Endothelial cell (in vitro differentiated cells): ENCODE data around the gene BMP7. TPM values are rescaled to one million over a fixed set of nuclear protein-coding genes. Genes with fewer than 3 reads are reported as not detected.

Source experiments
- DNase-seq: peaks from one replicate; pipeline ENCODE4 v3.0.0; 2021; ENCODE audit warnings: low spot score
- H3K27ac Mint-ChIP-seq: one replicate; pipeline ENCODE4 v1.8.0; 2021; ENCODE audit warnings: mixed read lengths, inconsistent platforms; ENCODE audit not compliant: unreplicated experiment
- H3K27me3 Mint-ChIP-seq: one replicate; pipeline ENCODE4 v1.8.0; 2021; ENCODE audit warnings: mild to moderate bottlenecking, moderate library complexity, mixed read lengths, inconsistent platforms; ENCODE audit not compliant: unreplicated experiment
- H3K36me3 Mint-ChIP-seq: one replicate; pipeline ENCODE4 v1.8.0; 2021; ENCODE audit warnings: mild to moderate bottlenecking, low read depth, mixed read lengths, inconsistent platforms; ENCODE audit not compliant: unreplicated experiment
- H3K4me1 Mint-ChIP-seq: one replicate; pipeline ENCODE4 v1.8.0; 2021; ENCODE audit warnings: mild to moderate bottlenecking, mixed read lengths, inconsistent platforms; ENCODE audit not compliant: unreplicated experiment
- H3K4me3 Mint-ChIP-seq: one replicate; pipeline ENCODE4 v1.8.0; 2021; ENCODE audit warnings: mild to moderate bottlenecking, mixed read lengths, inconsistent platforms; ENCODE audit not compliant: unreplicated experiment
- H3K9me3 Mint-ChIP-seq: one replicate; pipeline ENCODE4 v1.8.0; 2021; ENCODE audit warnings: mixed read lengths, inconsistent platforms; ENCODE audit not compliant: unreplicated experiment
- total RNA-seq: library from RNA; stranded (reverse); fragmentation: NEBNext Ultra II Directional; extraction: Animal tissue kit (Norgen Biotek cat#: 25700); gene quantifications from one replicate; pipeline ENCODE4 v1.2.1, GENCODE V29; 2021; ENCODE audit not compliant: unreplicated experiment
- TF ChIP-seq, protein P1 (sequence below): fragments of 200-600 bp; sonication (generic); IDR thresholded peaks from one replicate; pipeline ENCODE4 v1.5.0; 2021; ENCODE audit warnings: antibody characterized with exemption; ENCODE audit not compliant: unreplicated experiment

BMP7 gene
- total RNA-seq, 1 donor from 2014 or later, result 0.38 TPM

DNA sequence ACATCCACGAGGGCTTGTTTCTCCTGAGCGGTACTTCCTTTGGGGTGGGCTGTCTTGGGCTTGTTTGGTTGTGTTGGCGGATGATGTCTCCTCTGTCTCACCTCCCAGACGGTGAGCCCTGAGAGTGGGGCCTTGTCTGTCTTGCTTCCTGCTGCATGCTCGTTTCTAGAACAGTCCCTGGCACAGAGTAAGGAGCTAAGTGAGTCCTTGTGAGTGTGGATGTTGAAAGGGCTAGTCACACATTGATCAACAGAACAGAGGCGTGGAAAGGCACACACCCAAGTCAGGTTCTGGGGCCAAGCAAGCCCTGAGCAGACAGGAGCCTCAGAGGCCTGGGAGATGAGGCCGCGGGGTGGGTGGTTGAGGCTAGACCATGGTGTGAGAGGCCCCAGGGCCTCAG is 111.0 kb downstream of the BMP7 start:
- Mint-ChIP-seq H3K27ac (no peak overlapping the region), H3K36me3 (no peaks in the 10 kb centered on the region), H3K9me3 (no peaks in the 10 kb centered on the region), H3K4me3 (no peak overlapping the region), H3K4me1 (peaks cover 5% of the 10 kb centered on the region), H3K27me3 (peaks cover 4% of the 10 kb centered on the region)
- TF ChIP-seq, protein P1, sequence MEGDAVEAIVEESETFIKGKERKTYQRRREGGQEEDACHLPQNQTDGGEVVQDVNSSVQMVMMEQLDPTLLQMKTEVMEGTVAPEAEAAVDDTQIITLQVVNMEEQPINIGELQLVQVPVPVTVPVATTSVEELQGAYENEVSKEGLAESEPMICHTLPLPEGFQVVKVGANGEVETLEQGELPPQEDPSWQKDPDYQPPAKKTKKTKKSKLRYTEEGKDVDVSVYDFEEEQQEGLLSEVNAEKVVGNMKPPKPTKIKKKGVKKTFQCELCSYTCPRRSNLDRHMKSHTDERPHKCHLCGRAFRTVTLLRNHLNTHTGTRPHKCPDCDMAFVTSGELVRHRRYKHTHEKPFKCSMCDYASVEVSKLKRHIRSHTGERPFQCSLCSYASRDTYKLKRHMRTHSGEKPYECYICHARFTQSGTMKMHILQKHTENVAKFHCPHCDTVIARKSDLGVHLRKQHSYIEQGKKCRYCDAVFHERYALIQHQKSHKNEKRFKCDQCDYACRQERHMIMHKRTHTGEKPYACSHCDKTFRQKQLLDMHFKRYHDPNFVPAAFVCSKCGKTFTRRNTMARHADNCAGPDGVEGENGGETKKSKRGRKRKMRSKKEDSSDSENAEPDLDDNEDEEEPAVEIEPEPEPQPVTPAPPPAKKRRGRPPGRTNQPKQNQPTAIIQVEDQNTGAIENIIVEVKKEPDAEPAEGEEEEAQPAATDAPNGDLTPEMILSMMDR, result no peak
- DNase-seq, result no peak

DNA sequence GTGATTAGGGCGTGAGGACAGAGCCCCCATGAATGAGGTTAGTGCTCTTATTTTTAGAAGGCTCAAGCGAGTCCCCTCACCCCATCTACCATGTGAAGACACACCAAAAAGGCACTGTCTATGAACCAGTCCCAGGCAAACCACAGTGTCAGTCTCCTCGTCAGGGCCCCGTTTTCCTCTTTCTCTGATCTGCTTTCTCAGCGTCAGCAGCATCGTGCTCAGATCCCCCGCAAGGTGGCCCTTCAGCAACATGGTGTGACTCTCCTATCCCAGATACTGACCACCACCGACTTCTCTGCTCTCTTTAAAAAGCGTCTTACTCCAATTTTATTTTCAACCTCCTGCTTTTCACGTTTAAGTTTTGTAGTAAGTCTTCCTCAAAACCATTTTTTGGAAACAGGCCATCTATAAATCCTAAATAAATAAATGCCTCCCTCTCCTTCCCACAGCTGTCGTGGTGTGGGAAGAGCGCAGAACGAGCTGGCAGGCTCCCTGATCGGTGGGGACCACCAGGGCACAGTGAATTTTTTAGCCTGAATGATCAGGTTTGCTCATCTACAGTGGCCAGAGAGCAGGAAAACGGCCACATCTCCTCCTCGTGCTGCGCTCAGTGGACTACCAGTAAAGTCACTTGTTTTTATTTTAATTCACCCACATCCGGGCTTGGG is 113.1 kb downstream of the BMP7 start:
- H3K4me1 Mint-ChIP-seq, result peaks cover 4% of the 10 kb centered on the region

DNA sequence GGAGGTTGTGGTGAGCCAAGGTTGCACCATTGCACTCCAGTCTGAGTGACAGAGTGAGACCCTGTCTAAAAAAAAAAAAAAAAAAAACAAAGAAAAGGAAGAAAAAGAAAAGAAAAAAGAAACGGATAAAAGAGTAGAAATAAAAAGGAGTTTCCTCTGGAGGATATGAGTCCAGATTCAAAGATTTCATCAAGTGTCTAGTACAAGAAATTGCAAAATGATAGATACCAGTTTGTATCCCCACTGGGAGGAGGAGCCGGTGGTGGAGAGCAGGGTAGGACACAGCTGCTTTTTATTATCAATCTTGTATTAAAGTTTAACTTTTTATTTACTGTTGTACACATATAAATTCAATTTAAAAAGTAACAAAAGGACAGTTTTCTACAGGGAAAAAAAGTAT is 113.9 kb downstream of the BMP7 start:
- Mint-ChIP-seq H3K4me3 (no peak overlapping the region), H3K36me3 (no peaks in the 10 kb centered on the region), H3K27ac (no peak overlapping the region), H3K9me3 (no peaks in the 10 kb centered on the region), H3K27me3 (peaks cover 2% of the 10 kb centered on the region), H3K4me1 (no peaks in the 10 kb centered on the region)
- TF ChIP-seq, protein P1, result no peak
- DNase-seq, result no peak

More for the DNA sequence above, 113.1 kb downstream of the BMP7 start:
- no peak overlapping the region for H3K27ac Mint-ChIP-seq
- H3K27me3 Mint-ChIP-seq, result peaks cover 2% of the 10 kb centered on the region
- TF ChIP-seq, protein P1, result no peak
- no peaks in the 10 kb centered on the region for H3K36me3 Mint-ChIP-seq
- DNase-seq, result no peak
- H3K4me3 Mint-ChIP-seq, result no peak overlapping the region
- no peaks in the 10 kb centered on the region for H3K9me3 Mint-ChIP-seq

DNA sequence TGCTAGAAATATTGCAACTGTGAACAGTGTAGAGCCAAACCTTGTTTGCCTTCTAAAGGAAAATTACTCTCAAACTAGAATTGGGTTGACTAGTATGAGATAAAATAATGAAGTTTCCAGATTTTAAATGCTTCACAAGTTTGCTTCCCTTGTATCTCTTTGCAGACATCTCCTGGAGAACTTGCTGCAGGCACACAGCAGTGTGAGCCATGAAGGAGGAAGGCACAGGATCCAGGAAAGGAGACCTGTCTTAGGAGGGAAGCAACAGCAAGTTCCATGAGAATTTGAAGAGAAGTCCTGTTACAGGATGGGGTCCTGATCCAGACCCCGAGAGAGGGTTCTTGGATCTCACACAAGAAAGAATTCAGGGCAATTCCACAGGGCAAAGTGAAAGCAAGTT is 115.9 kb downstream of the BMP7 start:
- no peaks in the 10 kb centered on the region for H3K36me3 Mint-ChIP-seq
- no peak overlapping the region for H3K4me3 Mint-ChIP-seq
- TF ChIP-seq, protein P1, result no peak
- H3K27ac Mint-ChIP-seq, result no peak overlapping the region
- peaks cover 6% of the 10 kb centered on the region for H3K27me3 Mint-ChIP-seq
- no peaks in the 10 kb centered on the region for H3K4me1 Mint-ChIP-seq
- no peaks in the 10 kb centered on the region for H3K9me3 Mint-ChIP-seq
- no peak for DNase-seq

DNA sequence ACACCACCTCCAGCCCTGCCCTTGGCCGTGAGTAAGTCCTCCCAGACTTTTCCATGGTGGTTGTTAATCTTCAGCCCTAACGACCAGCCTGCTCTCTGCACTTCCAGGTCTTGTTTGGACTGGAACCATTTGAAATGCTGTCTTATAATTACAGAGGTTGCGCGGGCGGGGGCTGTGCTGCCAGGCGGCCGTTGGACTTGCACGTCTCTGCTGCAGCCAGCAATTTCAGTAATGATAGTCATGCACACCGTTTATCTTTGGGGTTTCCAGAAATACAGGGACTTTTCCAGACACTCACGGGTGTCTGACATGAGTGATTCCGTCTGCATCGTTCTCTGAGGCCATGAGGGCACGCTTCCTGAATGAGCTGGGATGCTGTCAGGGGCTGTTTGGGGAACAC is 118.2 kb downstream of the BMP7 start:
- TF ChIP-seq, protein P1, result no peak
- H3K9me3 Mint-ChIP-seq, result no peaks in the 10 kb centered on the region
- H3K4me3 Mint-ChIP-seq, result no peak overlapping the region
- no peak for DNase-seq
- H3K36me3 Mint-ChIP-seq, result no peaks in the 10 kb centered on the region
- H3K4me1 Mint-ChIP-seq, result no peaks in the 10 kb centered on the region
- H3K27ac Mint-ChIP-seq, result no peak overlapping the region
- H3K27me3 Mint-ChIP-seq, result peaks cover 3% of the 10 kb centered on the region
